AG04449 (cell line): ENCODE measurements around the gene ERC2.

Experiments used
- CTCF ChIA-PET: fragments of 350-600 bp; formaldehyde crosslinking; extraction: SDS; loops from one replicate; lab custom pipeline; 2021; ENCODE audit warnings: antibody characterized with exemption; lab: Yijun Ruan, JAX
- POLR2A ChIA-PET: fragments of 400-600, 350-600 bp; formaldehyde crosslinking; extraction: SDS; loops from one replicate; lab custom pipeline; 2020; ENCODE audit warnings: antibody characterized with exemption, inconsistent platforms; lab: Yijun Ruan, JAX
- DNase-seq: peaks from one replicate; pipeline ENCODE4 v3.0.0-alpha.2; 2010; ENCODE audit warnings: low read depth, low spot score
- H3K4me3 ChIP-seq: 2 replicates; pipeline ENCODE4 v1.5.1; 2011; ENCODE audit warnings: low read depth, mild to moderate bottlenecking, control low read depth, low read length
- TF ChIP-seq, protein P1 (sequence below): IDR thresholded peaks from one replicate; pipeline ENCODE4 v1.5.1; 2011; ENCODE audit warnings: mild to moderate bottlenecking, moderate library complexity, low read length, control low read depth, inconsistent platforms; ENCODE audit not compliant: insufficient read depth; ENCODE audit errors: missing control alignments

The ERC2 gene

DNA sequence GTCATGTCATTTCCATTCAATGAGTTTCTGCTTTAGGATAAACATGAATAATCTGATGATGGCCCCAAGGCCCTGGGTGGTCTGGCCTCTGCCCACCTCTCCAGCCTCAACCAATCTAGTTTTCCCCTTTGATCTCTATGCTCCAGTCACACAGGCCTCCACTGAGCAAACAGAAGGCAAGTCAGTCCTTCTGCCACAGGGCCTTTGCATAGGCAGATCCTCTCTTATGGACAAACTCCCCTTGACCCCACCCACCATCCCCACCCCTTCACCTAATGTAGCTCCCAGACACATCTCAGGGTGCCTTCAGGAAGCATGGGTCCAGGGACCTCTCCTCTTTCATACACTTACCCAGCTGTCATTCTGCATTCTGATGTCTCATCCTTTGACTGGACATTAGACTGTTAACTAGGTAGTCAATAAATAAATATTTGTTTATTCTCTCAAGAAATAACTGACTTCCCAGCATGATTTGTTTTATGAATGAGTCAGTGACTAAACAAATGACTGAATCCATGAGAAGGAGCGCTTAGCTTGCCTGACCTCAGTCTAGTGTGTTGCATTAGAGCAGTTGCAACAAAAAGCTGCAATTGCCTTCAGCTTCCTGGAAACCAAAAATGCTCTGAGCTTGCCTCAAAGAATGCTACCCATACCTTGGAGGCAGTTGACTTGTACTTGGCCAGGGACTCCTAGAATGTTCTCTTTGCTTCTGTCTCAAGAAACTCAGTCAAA is 594.6 kb downstream of the ERC2 start:
- no peak for DNase-seq
- TF ChIP-seq, protein P1, sequence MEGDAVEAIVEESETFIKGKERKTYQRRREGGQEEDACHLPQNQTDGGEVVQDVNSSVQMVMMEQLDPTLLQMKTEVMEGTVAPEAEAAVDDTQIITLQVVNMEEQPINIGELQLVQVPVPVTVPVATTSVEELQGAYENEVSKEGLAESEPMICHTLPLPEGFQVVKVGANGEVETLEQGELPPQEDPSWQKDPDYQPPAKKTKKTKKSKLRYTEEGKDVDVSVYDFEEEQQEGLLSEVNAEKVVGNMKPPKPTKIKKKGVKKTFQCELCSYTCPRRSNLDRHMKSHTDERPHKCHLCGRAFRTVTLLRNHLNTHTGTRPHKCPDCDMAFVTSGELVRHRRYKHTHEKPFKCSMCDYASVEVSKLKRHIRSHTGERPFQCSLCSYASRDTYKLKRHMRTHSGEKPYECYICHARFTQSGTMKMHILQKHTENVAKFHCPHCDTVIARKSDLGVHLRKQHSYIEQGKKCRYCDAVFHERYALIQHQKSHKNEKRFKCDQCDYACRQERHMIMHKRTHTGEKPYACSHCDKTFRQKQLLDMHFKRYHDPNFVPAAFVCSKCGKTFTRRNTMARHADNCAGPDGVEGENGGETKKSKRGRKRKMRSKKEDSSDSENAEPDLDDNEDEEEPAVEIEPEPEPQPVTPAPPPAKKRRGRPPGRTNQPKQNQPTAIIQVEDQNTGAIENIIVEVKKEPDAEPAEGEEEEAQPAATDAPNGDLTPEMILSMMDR, result no peak
- POLR2A ChIA-PET, result no interaction called here
- no peak overlapping the region for H3K4me3 ChIP-seq
- CTCF ChIA-PET, result no interaction called here

DNA sequence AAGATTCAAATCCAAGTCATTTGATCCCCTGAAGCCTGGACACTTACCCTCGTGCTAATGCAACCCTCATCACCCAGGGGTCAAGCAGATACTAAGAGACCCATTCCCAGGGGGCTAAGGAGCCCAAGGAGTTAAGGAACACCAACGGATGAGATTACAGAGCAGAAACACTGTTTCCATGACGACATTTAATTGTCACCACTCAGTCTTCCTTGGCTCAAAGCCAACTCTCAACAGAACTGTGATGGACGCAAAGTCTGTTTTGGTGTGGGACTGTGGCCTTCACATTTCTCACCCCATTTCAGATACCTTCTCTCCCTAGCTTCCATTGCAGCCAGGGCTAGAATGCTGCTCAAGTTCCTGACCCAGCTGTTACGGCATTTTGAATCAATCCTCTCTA is 597.7 kb downstream of the ERC2 start:
- H3K4me3 ChIP-seq, result no peak overlapping the region
- TF ChIP-seq, protein P1, result no peak
- POLR2A ChIA-PET, result no interaction called here
- CTCF ChIA-PET, result no interaction called here
- DNase-seq, result no peak

DNA sequence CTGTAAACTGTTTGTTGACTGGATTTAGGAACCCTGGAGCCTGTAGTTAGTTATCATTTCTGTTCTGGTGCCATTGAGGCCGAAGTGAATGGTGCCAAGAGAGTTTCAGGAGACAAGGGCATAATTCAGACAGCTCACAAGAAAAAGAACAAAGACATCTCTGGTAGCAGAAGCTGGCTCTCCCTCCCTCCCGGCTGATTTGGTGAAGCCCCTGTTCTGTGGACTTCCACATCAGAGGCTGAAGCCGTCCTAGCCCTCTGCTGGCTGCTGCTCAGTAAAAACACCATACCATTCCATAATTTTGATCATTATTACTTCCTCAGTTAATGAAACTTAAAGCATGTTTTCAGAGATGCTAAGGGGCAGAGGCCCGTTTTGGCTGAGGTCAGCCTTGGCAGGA is 599.9 kb downstream of the ERC2 start:
- ChIA-PET POLR2A (no interaction called here), CTCF (no interaction called here)
- no peak overlapping the region for H3K4me3 ChIP-seq
- no peak for DNase-seq
- TF ChIP-seq, protein P1, result no peak

DNA sequence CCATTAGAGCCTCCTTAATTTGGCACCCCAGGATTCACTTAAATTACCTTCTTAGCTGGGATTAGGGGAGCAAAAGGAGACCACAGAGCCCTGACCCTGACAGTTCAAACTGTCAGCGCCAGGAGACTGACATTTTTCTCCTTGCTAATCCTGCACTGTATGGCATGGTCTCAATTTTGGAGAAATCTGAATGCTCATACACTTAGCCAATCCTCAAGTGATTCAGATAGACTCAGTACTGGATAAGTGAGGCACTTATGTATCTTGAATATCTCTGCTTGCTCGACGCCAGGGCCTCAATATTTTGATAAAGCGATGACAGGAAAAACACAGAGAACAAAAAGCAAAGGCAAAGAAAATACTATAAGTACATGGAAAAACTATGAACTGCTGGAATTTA is 605.2 kb downstream of the ERC2 start:
- CTCF ChIA-PET, result no interaction called here

DNA sequence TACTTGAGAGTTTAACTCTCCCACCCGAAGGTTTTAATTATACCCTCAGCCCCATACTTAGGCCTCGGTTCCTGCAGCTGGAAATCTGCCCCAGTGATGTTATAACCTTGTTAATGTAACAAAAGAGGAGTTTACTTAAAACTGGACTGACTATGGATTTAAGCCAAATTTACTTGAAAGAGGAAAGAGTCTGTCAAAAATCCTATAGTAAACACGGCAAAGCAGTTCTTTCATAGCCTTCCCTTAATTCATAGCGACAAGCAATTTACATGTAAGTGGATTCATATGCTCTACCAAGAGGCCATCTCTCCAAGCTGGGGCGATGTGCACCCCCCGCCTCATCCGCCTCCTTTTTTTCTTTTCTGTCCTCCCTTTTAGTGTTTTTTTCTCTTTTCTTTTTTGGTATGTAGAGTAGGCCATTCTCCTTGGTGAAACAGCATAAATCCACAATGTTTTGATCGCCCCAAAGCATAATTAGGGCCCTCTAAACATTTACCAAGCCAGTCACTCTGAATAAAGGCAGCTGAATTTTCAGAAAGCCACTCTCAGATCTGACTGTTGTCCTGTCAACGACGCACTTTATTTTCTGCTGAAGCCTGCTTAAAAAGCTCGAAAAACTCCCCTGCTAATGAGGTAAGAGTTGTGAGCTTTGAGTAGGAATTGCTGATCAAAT is 608.1 kb downstream of the ERC2 start:
- CTCF ChIA-PET, result interaction anchor here (0.6 kb wide), 1 partner anchor 480 kb away, joined by 3 read pairs; no protein-coding TSS in a partner anchor
- TF ChIP-seq, protein P1, result no peak
- no peak for DNase-seq
- H3K4me3 ChIP-seq, result no peak overlapping the region
- POLR2A ChIA-PET, result no interaction called here

More for the DNA sequence above, 605.2 kb downstream of the ERC2 start:
- no peak for DNase-seq
- TF ChIP-seq, protein P1, result no peak
- no peak overlapping the region for H3K4me3 ChIP-seq
- POLR2A ChIA-PET, result no interaction called here

DNA sequence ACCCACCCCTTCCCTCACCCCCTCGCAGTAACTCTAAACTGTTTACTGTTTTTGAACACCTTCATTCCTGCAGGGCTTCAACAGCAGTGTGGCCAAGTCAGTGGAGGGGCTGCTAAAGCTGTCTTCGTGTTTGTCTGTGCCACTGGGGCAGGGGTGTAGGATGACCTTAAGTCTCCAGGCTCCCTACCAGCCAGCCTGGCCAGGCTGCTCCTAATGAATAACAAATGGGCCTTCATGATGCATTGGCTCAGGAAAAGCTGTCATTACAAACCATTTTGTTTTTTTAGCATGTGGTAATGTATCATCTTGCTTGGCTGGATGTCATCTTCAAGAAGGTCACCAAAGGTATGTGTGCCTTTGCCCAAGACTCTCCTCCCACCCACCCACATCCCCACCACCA is 609.0 kb downstream of the ERC2 start:
- no peak overlapping the region for H3K4me3 ChIP-seq
- DNase-seq, result no peak
- TF ChIP-seq, protein P1, result no peak
- CTCF ChIA-PET, result no interaction called here
- POLR2A ChIA-PET, result no interaction called here
